Sigmoid colon (tissue), 4 donors: ENCODE measurements around the gene PHETA1.

ENCODE experiments used
- CTCF ChIP-seq, 4 experiments: fragments of 450-650 bp in 3 of 4; fragments of 200-600 bp in 1 of 4; IDR thresholded peaks; one replicate each; pipeline ENCODE4 v1.5.1; 2016 to 2019; ENCODE audit warnings: antibody characterized with exemption in 4 of 4, mild to moderate bottlenecking in 3 of 4, moderate library complexity in 2 of 4
- EP300 ChIP-seq, 4 donors: sonication (generic); formaldehyde crosslinking; IDR thresholded peaks; one replicate each; pipeline ENCODE4 v1.6.1; 2017; ENCODE audit warnings: antibody characterized with exemption in 4 of 4
- POLR2A ChIP-seq, 2 donors: fragments of 450-650 bp; IDR thresholded peaks; one replicate each; pipeline ENCODE4 v1.6.1; 2016; ENCODE audit warnings: antibody characterized with exemption in 2 of 2, mild to moderate bottlenecking in 2 of 2, moderate library complexity in 2 of 2
- POLR2AphosphoS5 ChIP-seq, 4 donors: sonication (generic); formaldehyde crosslinking; IDR thresholded peaks; one replicate each; pipeline ENCODE4 v1.6.1; 2017; ENCODE audit warnings: antibody characterized with exemption in 4 of 4

- TF ChIP-seq POLR2A (IDR thresholded peaks at IDR 0.05) (no peak), CTCF (IDR thresholded peaks at IDR 0.05) (no peak), POLR2AphosphoS5 (IDR thresholded peaks at IDR 0.05) (no peak), EP300 (IDR thresholded peaks at IDR 0.05) (no peak)
Observed at GRCh38 chr12:111404362-111405148, 35.7 kb upstream of the PHETA1 start.
